NCI-H2171 treated with DMSO at 0.1 percent for 48 hours (cell line): ENCODE data around the gene CD72.
"Not testable (repeated sequence)": the region's sequence is repeated elsewhere in the genome, so short reads cannot be mapped to it uniquely, and the experiment has no call there.

Source experiments
- DNase-seq: peaks from one replicate; lab custom pipeline; 2025; lab: John Stamatoyannopoulos, UW

The CD72 gene

GRCh38 chr9:35616681-35617459, 1.3 kb downstream of the CD72 start:
- no peak for DNase-seq

- DNase-seq, result no peak
Measured at GRCh38 chr9:35615981-35616680, 2.1 kb downstream of the CD72 start.

- no peak for DNase-seq
Measured at GRCh38 chr9:35612843-35613242, 5.4 kb downstream of the CD72 start.

- DNase-seq, result not testable (repeated sequence)
Measured at GRCh38 chr9:35612066-35612465, 6.1 kb downstream of the CD72 start.

DNA sequence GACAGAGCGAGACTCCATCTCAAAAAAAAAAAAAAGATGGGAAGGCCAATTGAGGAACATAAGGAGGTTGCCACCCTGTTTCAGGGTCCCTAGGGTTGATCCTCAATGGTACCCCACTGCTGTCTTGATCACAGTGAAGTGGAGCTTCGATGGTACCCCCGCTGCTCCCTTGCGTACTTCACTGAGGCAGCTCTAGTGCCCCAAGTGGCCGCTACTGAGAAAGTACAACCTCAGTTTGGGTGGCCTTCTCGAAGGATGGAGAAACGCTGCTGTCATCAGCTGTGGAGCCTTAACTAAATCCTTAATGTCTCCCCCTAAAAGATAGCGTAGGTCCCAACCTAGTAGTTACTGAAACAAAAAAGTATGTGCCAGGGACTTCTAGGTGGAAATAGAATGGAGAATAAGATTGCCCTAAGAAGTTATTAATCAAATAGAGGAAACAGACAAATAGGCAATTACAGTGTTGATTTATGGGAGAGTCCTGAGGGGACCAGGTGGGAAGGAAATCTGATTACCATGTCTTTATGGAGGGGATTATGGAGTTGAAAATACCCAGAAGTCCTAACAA, 6.9 kb downstream of the CD72 start:
- DNase-seq, result peak; percentile 9

DNA sequence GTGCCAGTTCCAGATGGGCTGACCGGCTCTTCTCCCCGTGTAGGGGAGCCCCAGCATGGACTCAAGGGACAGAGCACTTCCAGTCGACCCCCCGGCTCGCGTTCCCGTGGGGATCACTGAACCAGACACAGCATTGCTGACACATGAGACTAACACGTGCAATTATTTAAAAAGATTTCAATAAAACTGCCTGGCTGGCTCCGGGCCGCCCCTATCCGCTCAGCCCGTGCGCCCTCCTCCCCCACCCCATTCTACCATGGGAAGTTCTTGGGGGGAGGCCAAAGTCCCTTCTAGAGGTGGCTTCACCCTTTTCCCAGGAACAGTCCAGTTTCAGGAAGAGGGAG, 8.4 kb downstream of the CD72 start:
- no peak for DNase-seq

- DNase-seq, result no peak
Measured at GRCh38 chr9:35609001-35609819, 9.0 kb downstream of the CD72 start.

- DNase-seq, result no peak
Measured at GRCh38 chr9:35608221-35608620, 10.0 kb downstream of the CD72 start.

- no peak for DNase-seq
Measured at GRCh38 chr9:35606726-35607125, 11.5 kb downstream of the CD72 start.

- no peak for DNase-seq
Measured at GRCh38 chr9:35606138-35606504, 12.1 kb downstream of the CD72 start.

DNA sequence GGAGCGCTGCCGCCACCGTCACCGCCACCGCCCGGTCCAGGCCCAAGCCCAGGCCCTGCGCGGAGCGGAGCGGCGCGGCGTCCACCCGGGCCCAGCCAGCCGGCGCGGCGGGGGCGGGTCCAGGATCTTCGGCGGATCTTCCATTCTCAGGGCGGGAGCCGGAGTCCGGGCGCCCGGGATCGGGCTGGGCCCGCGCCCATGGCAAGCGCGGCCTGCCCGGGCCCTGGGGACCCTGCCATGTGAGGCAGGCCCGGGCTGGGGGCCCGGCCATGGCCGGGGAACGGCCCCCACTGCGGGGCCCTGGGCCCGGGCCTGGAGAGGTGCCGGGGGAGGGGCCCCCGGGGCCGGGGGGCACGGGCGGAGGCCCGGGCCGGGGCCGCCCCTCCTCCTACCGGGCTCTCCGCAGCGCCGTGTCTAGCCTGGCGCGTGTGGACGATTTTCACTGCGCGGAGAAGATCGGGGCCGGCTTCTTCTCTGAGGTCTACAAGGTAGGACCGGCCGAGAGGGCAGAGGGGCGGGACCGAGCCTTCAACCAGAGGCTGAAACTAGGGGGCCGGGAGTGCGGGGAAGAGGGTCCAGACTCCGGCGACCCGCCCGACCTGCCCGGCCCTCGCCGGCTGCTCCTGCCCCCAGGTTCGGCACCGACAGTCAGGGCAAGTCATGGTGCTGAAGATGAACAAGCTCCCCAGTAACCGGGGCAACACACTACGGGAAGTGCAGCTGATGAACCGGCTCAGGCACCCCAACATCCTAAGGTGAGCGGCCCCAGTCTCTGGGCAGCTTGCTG, 12.7 kb downstream of the CD72 start:
- no peak for DNase-seq

GRCh38 chr9:35604578-35605350, 13.4 kb downstream of the CD72 start, which contains the start of gene TESK1:
Gene TESK1, plus strand, starts transcription at chr9:35605262. Its CDS starts 358 bp downstream, at chr9:35605620.
- peak; percentile 23 for DNase-seq

DNA sequence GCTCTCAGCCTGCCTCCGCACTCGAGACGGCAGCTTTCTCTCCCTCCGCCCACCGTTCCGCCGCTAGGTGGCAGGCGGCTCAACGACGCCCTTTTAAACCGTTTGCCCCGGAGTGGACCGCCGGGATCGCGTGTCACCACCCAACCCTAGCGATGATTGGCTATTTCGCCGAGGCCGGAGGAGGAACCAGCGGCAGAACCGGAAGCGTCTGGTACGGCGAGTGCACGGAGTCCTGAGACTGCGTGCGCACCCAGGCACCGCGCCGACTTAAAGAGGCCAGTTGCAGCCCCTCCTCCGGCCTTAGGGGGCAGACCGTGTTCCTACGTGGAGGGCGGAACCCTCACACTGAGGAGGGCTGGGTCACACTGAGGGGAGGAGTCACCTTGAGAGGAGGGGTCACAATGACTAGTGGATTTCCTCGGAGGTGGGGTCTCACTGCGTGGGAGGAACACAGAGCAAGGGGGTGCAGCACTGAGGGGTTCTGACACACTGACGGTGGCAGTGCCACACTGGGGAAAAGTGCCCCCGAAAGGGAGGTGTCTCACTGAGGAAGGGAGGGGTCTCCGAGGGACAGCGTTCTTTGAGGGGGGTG, 14.1 kb downstream of the CD72 start:
- peak; percentile 95 for DNase-seq

DNA sequence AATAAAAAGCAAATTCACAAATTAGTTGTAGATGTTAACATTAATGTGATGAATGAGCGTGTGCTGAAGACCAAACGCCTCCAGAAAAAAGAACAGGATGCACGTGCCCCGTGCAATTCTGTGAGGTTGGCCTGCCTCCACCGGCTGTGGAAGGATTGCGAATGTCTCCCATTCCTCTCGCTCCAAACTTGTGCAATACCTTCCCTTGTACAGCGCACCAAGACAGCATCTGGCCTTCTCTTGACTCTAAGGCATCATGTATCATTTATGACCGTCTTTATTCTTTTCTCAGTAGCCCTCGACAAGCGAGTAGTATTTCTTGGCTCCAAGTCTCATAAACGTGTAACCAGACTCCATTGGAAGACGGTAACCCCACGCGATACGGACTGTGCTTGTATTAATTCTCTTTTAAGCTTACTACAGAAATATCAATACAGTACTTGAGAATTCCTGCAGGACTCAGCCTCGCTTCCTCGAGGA, 14.7 kb downstream of the CD72 start:
- no peak for DNase-seq

DNA sequence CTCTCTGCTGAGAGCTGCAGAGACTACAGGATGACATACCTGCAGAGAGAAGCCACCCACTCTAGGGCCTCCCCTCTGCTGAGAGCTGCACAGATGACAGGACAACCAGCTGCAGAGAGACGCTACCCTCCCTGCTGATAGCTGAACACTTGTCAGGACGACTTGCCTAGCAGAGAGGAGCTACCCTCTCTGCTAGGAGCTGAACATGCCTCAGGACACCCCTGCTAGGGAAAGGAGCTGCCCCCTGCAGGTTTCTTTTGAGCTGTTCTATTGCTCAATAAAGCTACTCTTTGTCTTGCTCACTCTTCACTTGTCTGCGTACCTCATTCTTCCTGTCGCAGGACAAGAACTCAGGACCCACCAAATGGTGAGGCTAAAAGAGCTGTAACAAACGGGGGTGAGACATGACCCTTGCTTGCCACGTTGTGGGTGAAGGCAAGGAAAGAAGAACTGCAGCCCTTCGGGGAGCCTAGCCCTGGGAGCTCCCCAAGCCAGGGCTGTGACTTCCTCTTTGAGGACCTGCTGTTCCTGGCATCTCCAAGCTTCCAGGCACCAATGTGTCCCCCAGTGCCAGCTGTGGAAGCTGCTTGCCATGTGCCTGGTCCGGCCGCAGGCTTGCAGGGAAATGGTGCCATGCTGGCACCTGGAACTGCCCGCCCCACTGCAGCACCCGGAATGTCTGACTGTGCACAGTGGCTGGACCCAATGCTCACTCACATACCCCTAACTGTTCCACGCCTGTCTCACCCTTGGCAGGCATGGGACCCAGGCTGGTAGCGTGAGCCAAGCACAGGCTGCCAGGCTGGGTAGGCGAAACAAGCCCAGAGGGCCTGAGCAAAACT, 18.2 kb downstream of the CD72 start:
- DNase-seq, result no peak

GRCh38 chr9:35598866-35599590, 19.2 kb downstream of the CD72 start:
- DNase-seq, result peak; percentile 34

DNA sequence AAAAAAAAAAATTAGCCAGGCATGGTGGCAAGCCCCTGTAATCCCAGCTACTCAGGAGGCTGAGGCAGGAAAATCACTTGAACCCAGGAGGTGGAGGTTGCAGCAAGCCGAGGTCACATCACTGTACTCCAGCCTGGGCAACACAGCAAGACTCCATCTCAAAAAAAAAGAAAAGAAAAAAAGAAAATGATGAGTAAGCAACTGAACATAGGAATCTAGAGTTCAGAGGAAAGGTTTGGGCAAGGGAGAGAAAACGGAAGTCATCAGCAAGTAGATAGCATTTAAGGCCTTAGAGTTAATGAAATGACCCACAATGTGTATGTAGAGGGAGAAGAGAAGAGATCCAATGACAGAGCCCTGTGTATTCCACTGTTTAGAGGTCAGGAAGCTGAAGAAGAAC, 21.3 kb downstream of the CD72 start:
- not testable (repeated sequence) for DNase-seq

GRCh38 chr9:35594471-35594870, 23.7 kb downstream of the CD72 start:
- DNase-seq, result no peak

DNA sequence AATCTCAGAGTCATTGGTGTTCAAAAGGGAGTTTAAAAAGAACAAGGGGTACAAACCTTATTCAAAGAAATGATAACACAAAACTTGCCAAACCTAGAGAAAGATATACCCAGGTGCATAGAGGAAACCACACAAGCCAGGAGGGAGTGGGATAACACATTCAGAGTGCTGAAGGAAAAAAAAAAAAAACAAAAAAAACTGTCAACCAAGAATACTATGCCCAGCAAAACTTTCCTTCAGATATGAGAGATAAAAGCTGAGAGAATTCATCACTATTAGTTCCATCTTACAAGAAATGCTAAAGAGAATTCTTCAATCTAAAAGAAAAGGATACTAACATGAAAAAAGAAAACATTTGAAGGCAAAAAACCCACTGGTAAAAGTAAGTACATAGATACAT, 24.6 kb downstream of the CD72 start:
- no peak for DNase-seq
